Activated CD8-positive, alpha-beta memory T cell treated with anti-CD3 and anti-CD28 coated beads for 1 hour (primary cell): Measurements from ENCODE around the gene KRT1.

Experiments used
- DNase-seq, 2 donors: peaks; one replicate each; pipeline ENCODE4 v3.0.0-alpha.2; 2020; ENCODE audit warnings: low read depth in 1 of 2; ENCODE audit errors: extremely low read depth in 1 of 2

KRT1 gene

DNA sequence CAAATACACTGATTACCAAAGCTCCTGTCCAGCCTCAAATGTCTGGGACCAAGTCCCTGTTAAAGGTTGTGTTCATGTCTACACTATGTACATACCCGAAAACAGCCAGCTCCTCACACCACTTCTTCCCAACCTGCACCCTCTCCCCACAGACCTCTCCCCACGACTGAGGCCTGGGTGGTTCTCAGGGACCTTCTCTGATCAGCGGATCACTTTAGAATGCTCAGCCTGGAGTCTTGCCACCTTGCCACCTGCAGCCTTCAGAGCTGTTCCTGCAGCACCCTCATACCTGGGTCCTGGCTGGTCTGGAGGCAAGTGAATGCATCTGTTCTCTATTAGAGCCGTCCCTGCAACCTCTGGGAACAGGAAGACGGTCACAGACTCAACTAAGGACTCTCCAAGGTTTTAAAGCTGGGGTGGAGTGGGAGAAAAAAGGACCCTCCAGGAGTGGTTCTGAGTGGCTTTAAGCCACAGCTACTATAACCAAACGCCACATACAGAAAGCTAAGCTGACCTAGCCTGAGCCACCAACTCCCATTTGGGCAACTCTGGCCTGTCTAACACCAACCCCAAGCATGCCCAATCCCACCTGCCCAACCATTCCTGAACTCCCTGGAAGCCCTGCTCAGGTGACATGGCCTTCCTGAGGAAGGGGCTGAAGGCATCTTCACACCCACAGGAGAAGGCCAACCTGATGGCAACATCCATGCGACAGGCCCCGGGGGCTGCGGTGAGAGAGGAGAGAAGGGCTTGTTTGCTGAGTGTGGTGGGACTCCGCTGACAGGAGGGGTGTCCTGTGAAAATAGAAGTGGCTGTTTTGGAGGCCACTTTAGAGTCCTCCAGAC, 36.8 kb downstream of the KRT1 start:
- no peak for DNase-seq

DNA sequence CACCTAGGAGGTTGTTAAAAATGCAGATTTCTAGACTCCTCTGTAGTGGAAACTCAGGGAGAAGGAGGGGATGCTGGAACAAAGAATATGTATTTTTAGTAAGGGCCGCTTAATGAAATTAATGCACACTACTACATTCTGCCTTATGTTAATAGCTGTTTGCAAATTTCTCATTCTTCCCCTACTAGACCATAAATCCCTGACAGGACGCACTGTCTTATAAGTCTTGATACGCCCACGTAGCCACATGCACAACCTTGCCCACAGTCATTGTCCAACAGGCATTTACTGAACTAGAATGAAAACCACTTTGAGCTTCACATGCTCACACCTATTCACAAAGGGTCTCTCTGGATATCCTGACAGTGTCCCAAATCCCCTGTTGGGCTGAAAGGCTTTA, 38.7 kb downstream of the KRT1 start:
- DNase-seq, result no peak

DNA sequence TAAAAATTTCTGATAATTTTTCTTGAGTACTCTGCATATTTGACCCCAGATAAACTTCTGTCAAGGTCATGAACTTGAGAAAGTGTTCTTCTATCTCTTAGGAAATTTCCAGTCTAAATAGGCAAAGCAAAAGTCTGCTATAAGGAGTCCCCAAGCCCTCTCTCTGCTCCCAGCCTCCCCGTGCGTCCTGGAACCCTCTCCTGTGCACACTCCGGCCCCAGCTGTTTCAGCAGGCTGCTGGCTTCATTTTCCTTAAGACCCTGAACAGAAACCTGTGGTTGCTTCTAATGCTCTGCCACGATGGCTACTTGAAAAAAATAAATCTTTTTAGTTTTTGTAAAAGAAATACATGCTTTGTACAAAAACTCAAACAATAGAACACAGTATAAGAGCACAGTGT, 42.9 kb downstream of the KRT1 start:
- DNase-seq, result no peak

DNA sequence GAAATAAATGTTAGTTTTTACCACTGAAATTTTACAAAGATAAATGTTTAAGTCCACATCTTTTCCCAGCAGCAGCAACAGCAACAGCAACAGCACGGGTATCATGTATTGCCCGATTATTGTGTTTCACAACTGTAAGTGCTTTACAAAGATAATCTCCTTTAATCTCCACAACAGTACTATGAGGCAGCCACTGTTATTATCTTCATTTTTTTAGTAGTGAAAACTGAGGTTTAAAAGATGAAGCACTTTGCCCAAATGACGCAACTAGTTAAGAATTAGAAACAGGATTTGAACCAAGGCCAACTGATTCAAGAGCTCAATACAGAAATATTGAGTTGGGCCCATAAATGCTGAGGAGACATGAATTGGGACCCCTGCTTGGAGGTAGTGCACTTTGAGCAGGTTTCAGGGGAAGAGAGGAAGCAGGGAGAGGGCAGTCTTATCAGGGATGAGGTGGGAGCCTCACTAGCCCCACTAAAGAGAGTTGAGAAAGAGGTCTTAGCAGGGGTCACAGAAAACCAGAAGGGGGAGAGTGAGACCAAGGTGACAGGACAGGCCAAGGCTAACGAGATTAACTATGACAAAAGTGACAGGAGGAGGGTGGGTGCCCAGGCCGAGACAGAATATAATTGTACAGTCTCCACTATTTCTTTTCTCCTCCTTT, 43.5 kb downstream of the KRT1 start:
- DNase-seq, result no peak

DNA sequence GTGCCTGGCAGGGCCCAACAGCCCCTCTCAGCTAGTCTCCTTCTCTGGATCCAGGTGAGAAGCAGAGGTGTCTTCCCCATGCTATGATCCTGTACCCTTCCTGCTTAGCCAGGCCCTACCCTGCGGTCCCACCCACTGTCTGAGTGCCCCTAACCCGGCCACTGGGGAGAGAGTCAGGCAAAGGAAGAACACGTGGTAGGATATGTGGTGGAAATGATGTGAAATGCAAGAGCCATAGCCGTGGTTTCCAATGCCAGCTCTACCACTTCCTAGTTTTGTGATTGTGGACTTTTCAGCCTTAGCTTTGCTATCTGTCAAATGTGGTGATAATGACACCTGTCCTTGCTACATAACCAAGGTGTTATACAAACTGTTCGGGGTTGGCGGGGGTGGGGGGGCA, 44.0 kb downstream of the KRT1 start:
- DNase-seq, result no peak

DNA sequence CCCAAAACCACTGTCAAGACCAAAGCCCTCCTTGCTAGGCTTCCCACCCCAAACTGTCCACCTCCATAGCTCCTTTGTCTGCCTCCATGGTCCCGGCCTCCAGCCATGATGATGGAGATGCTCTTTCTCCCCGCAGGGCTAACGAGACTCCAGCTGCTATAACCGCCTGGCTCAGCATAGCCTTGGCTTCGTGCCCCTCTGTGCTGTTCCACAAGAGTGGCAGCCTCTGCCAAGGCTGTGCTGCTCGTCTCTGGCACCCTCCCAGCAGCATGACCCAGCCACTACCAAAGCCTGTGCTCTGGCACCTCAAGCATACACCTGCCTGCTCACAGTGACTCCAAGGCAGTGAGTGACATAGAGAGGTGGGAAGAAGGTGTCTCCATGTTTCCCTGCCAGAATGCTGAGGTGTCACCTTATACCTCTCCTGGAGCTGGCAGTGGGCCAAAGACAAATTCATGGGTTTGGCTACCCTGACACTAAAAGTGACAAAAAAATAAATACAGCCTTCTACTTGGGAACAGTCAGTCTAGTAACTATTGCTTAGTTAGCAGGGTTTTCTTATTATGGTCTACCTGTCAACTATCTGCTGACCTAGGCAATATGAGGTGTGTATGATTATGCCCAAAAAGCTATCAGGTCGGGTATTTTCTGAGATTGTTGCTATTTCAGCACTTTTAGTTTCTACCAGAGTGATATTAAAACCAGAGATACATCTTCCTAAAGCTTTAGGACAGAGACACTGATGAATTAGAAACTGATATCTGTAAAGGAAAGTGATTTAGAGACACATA, 45.7 kb downstream of the KRT1 start:
- no peak for DNase-seq

DNA sequence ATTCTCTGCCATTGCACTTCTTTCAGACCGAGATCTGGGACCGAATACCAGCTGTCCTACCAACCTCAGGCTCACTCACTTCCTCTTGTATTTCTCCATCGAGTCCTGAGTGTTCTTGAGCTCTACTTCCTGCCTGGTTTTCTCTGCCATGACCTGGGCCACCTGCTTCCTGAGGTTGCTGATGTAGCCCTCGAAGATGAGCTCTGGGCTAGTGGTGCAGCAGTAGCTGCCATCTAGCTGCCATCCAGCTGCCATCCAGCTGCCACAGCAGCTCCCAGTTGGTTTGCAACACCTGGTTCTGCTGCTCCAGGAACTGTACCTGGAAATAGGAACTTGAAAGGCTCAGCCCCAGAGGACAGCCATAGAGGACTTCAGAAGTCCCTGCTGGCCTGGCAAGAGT, 46.8 kb downstream of the KRT1 start:
- DNase-seq, result no peak

DNA sequence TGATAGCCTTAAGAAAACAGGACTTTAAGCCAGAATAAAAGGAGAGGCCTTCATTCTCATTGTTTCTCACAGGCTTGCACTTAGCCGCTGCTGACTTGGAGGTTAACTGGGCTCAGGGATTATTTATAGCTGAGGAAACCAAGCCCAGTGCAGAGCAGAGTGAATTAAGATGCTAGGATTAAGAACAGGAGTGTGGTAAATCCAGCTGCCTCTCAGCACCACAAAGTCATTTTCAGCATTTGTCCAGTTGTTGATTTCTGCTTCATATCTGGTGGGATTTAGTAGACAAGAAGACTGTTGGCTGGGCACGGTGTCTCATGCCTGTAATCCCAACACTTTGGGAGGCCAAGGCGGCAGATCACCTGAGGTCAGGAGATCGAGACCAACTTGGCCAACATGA, 47.6 kb downstream of the KRT1 start:
- no peak for DNase-seq

DNA sequence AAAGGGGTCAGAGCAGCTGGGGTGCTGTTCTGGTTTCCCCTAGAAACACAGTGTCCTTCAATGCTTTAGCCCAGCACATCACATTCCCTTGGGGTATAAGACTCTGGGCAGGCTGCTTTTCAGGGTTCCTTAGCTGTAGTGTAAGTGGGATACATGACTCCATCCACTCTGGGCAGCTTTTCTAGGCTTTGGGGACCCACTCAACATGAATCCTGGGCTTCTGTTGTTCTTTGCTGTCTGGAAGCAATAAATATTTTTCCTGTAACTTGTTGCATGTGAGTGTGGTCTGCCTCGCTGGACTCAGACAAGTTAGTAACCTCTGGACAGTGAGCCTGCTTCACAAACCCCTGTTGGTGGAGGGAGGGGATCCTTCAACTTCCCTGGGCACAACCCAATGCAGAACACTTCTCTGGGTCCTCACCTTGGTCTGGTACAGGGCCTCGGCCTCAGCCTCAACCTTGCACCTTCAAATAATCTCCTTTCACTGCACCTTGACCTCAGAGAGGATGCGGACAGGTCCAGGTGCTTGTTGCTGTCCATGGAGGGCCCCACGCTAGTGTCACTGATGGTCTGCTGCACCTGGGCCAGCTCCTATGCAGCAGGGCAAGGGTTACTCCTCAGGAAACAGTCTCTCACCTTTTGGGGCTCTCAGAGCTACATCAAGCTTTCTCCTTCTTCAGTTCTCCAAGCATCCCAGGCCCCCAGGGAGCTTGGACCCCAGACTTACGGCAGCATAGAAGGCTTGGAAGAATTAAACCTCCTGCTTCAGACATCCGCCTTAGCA, 48.3 kb downstream of the KRT1 start:
- DNase-seq, result no peak

DNA sequence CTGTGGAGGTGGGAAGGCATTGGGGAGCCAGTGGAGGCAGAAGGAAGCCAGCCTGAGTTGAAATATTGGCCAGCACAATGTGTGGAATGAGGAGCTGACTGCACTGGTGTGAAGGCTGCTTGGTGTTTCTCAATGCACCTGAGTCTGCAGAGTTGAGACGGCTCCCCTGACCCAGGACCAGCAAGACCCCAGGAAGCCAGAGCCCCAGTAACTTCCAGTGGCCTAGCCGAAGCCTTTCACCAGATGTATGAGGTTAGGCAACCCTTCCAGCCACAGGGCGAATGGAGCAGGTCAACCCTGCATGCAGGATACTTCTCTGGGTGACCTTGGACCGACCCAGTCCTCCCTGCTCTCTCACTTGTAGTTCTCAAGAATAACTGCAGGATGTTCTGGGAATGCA, 48.9 kb downstream of the KRT1 start:
- DNase-seq, result no peak

DNA sequence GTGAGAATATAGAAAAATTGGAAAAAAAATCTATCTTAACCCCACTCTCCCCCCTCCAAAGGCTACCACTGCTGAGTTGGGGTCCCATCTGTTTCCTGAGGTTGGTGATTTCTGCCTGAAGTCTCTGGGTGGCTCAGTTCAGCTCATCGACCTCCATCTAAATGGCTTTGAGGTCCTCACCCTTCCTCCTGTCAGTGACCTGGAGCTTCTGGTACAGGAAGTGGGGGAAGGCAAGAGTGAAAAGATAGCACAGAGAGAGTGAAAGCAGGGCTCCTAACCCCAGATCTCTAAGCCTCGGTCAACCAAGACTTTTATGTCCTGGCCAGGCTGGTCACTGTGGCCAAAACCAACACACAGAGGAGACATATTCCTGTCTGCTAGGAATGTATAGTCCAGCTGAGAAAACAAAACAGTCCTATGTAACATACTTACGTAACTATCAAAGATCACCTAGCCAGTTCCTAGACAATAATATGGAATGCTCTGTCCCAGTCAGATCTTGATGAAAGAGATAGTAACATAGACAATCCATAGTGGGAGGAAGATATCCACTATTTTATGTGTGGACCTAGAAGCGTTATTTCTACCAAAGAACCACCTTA, 49.5 kb downstream of the KRT1 start:
- DNase-seq, result no peak

DNA sequence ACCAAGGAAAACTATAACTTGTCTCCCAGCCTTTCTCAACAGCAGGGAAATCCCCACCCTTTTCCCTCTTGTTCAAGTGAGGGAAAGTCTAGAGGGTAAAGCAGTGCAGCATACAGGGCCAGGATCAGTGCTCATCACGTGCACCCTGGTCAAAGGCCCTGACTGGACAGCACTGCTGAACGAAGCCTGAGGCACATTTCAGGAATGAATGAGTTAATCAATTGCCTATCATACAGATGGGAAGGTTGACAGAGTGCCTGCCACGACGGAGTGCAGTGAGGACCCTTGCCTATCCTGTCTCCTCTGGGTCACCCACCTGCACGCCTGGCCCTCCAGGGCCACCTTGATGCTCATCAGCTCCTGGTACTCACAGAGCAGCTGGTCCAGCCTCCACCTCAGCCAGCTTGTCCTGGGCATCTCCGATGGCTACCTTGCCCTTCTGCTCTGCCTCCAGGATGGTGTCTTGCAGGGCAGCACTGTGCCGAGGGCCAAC, 50.2 kb downstream of the KRT1 start:
- DNase-seq, result no peak

DNA sequence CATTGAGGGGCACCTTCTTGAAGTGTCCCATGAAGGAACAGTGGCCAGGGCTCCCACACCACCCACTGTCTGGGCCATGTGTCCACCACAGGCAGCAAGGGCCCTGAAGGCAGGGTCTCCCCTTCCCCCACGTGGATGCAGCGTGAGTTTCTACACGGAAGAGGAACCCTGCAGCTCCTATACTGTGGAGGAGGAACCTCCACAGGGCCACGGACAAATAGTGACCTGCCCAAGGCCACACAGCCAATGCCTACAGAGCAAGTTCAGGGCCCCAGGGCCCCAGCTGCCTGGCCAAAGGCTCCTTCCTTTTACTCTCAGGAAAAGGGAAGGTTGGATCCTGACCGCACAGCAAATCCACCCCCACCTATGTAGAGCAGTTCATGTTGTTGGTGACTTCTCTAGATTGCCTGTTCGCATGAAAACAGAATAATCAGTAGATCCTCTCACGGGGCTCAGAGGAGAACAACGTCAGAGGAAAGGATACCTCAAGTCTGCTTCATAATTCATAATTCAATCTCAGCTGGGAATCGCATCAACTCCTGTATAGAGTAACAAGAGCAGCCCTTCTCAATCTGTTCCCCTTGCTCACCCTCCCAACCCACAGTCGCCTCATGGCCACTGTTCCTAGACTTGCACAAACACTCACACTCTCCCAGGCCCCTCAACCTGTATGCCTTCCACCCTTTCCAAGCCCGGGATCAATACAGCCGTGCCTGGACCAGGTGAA, 50.8 kb downstream of the KRT1 start:
- DNase-seq, result no peak

DNA sequence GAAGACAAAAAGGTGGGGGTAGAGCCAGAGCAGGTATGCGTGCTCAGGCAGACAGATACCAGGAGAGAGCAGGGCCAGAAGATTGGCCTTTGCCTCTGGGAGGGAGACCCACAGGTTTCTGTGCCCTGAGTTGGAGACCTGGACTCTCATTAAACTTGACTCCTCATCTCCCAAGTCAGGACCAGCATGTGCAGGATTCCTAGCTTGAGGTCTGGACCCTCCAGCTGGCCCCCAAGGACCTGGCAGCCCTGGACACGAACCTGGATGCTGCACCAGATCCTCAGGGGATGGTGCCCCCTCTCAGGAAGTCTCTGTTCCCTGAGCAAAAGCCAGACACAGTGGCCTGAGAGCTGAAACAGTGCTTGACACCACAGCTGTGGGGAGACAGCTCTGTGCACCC, 51.4 kb downstream of the KRT1 start:
- no peak for DNase-seq

DNA sequence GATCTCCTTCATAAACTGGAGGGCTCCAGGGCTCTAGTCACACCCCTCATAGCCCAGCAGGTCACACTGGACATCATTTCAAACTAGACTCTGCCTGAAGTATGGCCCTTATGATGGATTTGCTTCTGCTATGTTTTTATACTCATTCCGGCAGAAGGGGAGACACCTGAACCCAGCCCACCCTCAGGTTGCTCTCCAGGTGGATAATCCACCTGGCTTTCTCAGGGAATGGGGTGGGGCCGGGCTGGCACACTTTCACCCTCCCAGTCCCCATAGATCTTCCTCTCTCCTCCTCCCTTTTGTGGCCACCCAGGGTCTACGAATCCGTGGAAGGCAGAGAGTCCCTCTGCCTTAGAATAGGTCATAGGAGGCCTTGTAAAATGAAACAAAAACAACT, 52.1 kb downstream of the KRT1 start:
- no peak for DNase-seq

DNA sequence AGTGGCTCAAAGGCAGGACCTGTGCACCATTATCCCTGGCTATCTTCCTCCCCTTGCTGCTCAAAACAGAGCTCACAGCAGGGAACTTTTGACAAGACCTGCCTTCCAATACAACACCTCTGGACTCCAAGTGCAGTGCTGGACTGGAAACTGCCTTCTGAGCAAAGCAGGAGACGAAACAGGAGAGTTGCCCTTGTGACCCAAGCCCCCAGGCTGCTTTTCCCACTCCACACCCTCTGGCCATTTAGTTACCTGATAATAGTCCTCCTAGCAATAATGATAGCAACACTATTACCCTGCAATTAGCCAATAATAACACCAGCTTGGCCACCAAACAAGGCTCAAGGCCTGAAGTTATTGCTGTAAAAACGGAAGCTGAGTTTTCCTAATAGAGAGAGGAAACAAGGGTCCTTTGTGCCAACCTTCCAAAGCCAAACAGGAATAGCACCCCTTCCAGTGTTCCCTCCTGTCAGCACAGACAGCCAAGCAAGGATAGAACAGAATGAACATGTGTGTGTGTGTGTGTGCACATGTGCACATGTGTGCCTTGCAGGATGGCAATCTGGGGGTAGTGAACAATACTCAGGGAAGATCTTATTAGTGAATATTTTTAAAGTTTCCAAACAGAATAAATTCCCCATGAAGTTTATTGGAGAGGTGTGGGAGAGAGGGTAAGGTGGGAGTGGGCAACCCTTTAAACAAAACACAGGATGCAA, 52.7 kb downstream of the KRT1 start:
- no peak for DNase-seq
